Uterus (tissue), 2 donors: ENCODE measurements around the gene TFPI.

ENCODE experiments used
- POLR2A ChIP-seq, 2 donors: fragments of 450-650 bp; IDR thresholded peaks; one replicate each; pipeline ENCODE4 v1.6.1; 2016; ENCODE audit warnings: antibody characterized with exemption in 2 of 2, mild to moderate bottlenecking in 1 of 2, moderate library complexity in 1 of 2
- TF ChIP-seq, protein P1 (sequence below), 4 experiments: fragments of 200-600 bp in 2 of 4; fragments of 450-650 bp in 2 of 4; sonication (generic) in 2 of 4; IDR thresholded peaks; one replicate each; pipeline ENCODE4 v1.5.1; 2016 to 2019; ENCODE audit warnings: antibody characterized with exemption in 4 of 4, mild to moderate bottlenecking in 2 of 4, moderate library complexity in 1 of 4

GRCh38 chr2:187468262-187468661 lies 86.0 kb downstream of the TFPI start:
- TF ChIP-seq, protein P1, sequence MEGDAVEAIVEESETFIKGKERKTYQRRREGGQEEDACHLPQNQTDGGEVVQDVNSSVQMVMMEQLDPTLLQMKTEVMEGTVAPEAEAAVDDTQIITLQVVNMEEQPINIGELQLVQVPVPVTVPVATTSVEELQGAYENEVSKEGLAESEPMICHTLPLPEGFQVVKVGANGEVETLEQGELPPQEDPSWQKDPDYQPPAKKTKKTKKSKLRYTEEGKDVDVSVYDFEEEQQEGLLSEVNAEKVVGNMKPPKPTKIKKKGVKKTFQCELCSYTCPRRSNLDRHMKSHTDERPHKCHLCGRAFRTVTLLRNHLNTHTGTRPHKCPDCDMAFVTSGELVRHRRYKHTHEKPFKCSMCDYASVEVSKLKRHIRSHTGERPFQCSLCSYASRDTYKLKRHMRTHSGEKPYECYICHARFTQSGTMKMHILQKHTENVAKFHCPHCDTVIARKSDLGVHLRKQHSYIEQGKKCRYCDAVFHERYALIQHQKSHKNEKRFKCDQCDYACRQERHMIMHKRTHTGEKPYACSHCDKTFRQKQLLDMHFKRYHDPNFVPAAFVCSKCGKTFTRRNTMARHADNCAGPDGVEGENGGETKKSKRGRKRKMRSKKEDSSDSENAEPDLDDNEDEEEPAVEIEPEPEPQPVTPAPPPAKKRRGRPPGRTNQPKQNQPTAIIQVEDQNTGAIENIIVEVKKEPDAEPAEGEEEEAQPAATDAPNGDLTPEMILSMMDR (IDR thresholded peaks at IDR 0.05), result no peak
- no peak for TF ChIP-seq POLR2A (IDR thresholded peaks at IDR 0.05)
